ENCODE measurements around the gene ITGA6.

DNA sequence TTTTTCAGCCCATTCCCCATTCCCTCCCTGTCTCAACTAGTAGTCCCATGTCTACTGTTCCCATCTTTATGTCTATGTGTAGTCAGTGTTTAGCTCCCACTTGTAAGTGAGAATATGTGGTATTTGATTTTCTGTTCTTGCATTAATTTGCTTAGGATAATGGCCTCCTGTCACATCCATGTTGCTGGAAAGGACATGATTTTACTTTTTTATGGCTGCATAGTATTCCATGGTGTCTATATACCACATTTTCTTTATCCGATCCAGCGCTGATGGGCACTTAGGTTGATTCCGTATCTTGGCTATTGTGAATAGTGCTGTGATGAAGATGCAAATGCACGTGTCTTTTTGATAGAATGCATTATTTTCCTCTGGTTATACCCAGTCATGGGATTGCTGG lies 21.7 kb upstream of the ITGA6 start:
- TF ChIP-seq EZH2 (IDR thresholded peaks at IDR 0.05; ENCODE audit: borderline replicate concordance), result no peak
- no peak for TF ChIP-seq CTCF (IDR thresholded peaks at IDR 0.05; ENCODE audit: poor library complexity)
- TF ChIP-seq EZH2phosphoT487 (IDR thresholded peaks at IDR 0.05; ENCODE audit: low read depth, severe bottlenecking, unreplicated experiment), result no peak
